Spinal cord (tissue), 10 donors: ENCODE data around the gene TBC1D32. TPM values are rescaled to one million over a fixed set of nuclear protein-coding genes. Genes with fewer than 3 reads are reported as not detected.
"Not testable (repeated sequence)": the region's sequence is repeated elsewhere in the genome, so short reads cannot be mapped to it uniquely, and the experiment has no call there.

Source experiments
- DNase-seq, 6 donors: peaks; one replicate each; pipeline versions ENCODE4 v3.0.0 to v3.0.0-alpha.2; 2013 to 2015; ENCODE audit warnings: low spot score in 6 of 6, low read depth in 4 of 6
- H3K27ac ChIP-seq: one replicate; pipeline ENCODE4 v1.5.1; 2013; ENCODE audit warnings: low read depth, low read length, control low read depth
- H3K27me3 ChIP-seq: one replicate; pipeline ENCODE4 v1.6.1; 2013; ENCODE audit warnings: low read length; ENCODE audit not compliant: control insufficient read depth, insufficient read depth
- H3K36me3 ChIP-seq: one replicate; pipeline ENCODE4 v1.6.1; 2013; ENCODE audit warnings: low read length; ENCODE audit not compliant: control insufficient read depth, insufficient read depth
- H3K4me1 ChIP-seq: one replicate; pipeline ENCODE4 v1.6.1; 2013; ENCODE audit warnings: low read length; ENCODE audit not compliant: control insufficient read depth, insufficient read depth
- H3K4me3 ChIP-seq: one replicate; pipeline ENCODE4 v1.5.1; 2013; ENCODE audit warnings: low read depth, low read length, control low read depth
- H3K9me3 ChIP-seq: one replicate; pipeline ENCODE4 v1.6.1; 2013; ENCODE audit warnings: low read length; ENCODE audit not compliant: control insufficient read depth, insufficient read depth
- WGBS: methylation state at CpG from one replicate; pipeline ENCODE4 v1.1.5; 2013; ENCODE audit warnings: missing lambda C conversion rate; ENCODE audit not compliant: insufficient coverage; 5-methylcytosine and 5-hydroxymethylcytosine counted together
- polyA plus RNA-seq, 2 donors: library from polyadenylated mRNA; unstranded; fragments of 120-200 nt; gene quantifications; one replicate each; pipeline ENCODE4 v1.2.1, GENCODE V29; 2013; ENCODE audit not compliant: insufficient read length in 2 of 2
- total RNA-seq, 2 donors: library from RNA; depleted of rRNA in 1 of 2; stranded (reverse); fragments of 120-200 nt in 1 of 2; fragments of >200 nt in 1 of 2; gene quantifications; one replicate each; pipeline versions ENCODE4 v1.2.3 to v1.2.4, GENCODE V29; 2013 to 2014
- donor health status: healthy.

TBC1D32 gene
- total and polyA plus RNA-seq, 4 donors: 12.2 to 51.4 (median 24.9) TPM

DNA sequence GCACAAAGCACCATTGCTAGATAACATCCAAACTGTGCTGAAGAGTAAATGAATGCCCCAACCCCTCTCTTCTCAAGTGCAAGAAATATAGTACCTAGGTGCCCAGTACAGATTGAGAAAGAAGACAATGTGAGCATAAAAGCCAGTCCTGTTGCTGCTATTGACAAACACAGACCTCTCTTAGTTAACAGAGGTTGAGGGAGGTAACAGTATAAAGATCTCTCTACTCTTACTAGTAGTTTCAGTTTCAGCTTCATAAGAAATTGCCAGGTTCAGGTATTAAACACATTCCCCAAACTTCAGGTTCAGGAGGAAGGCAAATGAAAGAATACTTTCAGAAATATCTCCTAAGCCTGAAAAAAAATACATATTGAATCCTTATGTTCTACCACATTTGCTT is 31.4 kb downstream of the TBC1D32 start:
- H3K9me3 ChIP-seq: peaks cover 1% of the 10 kb centered on the region
- no peak for DNase-seq
- no peaks in the 10 kb centered on the region for H3K27me3 ChIP-seq
- H3K4me3 ChIP-seq: no peak overlapping the region
- H3K27ac ChIP-seq: no peak overlapping the region
- no peaks in the 10 kb centered on the region for H3K4me1 ChIP-seq
- no peaks in the 10 kb centered on the region for H3K36me3 ChIP-seq

DNA sequence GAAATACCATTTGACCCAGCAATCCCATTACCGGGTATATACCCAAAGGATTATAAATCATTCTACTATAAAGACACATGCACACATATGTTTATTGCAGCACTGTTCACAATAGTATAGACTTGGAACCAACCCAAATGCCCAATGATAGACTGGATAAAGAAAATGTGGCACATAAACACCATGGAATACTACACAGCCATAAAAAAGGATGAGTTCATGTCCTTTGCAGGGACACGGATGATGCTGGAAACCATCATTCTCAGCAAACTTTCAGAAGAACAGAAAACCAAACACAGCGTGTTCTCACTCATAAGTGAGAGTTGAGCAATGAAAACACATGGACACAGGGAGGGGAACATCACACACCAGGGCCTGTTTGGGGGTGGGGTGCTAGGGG is 33.1 kb downstream of the TBC1D32 start:
- H3K9me3 ChIP-seq, DNase-seq, H3K4me3 ChIP-seq, H3K4me1 ChIP-seq, H3K27me3 ChIP-seq, H3K36me3 ChIP-seq, H3K27ac ChIP-seq: not testable (repeated sequence)
- no CpG with 5 or more reads among the region's 3 CpGs for WGBS

- Histone ChIP-seq H3K4me3 (no peak overlapping the region), H3K9me3 (peaks cover 1% of the 10 kb centered on the region), H3K36me3 (peaks cover 4% of the 10 kb centered on the region), H3K27ac (no peak overlapping the region), H3K4me1 (no peaks in the 10 kb centered on the region), H3K27me3 (no peaks in the 10 kb centered on the region)
- no CpG with 5 or more reads among the region's 1 CpG for WGBS
- DNase-seq: no peak
Measured at GRCh38 chr6:121297694-121298093, 36.6 kb downstream of the TBC1D32 start.

DNA sequence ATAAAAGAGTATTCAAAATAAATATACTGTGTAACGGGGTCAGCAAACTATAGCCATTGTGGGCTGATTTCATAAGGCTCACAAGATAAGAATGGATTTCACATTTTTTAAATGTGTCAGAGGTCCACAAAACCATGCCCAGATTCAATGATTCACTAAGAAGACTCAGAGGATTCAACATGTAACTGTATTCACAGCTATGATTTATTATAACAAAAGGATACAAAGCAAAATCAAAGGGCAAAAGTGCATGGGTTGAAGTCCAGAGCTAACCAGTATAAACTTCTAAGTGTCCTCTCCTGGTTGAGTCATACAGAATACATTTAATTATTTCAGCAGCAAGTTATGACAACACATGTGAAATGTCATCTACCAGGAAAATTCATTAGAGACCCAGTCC is 49.2 kb downstream of the TBC1D32 start:
- DNase-seq: no peak
- H3K27ac ChIP-seq: no peak overlapping the region
- H3K27me3 ChIP-seq: no peaks in the 10 kb centered on the region
- H3K4me1 ChIP-seq: no peaks in the 10 kb centered on the region
- no peak overlapping the region for H3K4me3 ChIP-seq
- no peaks in the 10 kb centered on the region for H3K36me3 ChIP-seq
- no peaks in the 10 kb centered on the region for H3K9me3 ChIP-seq
- WGBS: no CpG with 5 or more reads among the region's 1 CpG

DNA sequence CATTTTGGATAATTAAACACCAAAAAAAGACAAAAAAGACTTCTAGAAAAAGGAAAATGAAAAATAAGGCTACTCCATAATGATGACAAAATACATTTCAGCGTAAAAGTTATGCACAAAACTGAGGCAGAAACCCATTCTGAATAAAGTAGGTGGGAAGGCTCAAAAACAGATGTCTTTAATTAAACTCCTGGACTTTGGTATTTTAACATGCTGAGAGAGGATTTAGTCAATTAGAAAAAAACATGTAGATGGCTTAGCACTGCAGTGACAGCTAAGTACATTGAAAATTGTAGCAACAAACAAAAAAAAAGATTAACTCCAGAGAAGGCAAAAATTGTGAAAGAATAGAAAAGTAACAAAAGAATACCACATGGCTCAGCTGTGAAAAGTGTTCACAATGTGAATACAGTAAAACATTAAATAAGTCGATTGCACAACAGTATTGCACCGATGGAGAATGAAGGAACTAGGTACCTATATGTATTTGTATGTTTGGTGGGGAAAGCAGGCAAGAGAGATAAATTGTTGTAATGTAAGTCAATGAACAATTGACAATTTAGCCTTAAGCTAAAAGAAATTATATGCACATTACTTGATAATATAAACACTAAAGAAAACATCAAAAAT is 59.5 kb downstream of the TBC1D32 start:
- Histone ChIP-seq H3K36me3 (no peaks in the 10 kb centered on the region), H3K27me3 (no peaks in the 10 kb centered on the region), H3K9me3 (no peaks in the 10 kb centered on the region), H3K4me3 (no peak overlapping the region), H3K27ac (no peak overlapping the region), H3K4me1 (no peaks in the 10 kb centered on the region)
- no peak for DNase-seq
- no CpG with 5 or more reads among the region's 3 CpGs for WGBS

- Histone ChIP-seq H3K27me3 (no peaks in the 10 kb centered on the region), H3K9me3 (peaks cover 9% of the 10 kb centered on the region), H3K27ac (no peak overlapping the region), H3K36me3 (peaks cover 7% of the 10 kb centered on the region), H3K4me1 (no peaks in the 10 kb centered on the region), H3K4me3 (no peak overlapping the region)
- no CpG with 5 or more reads among the region's 3 CpGs for WGBS
- no peak for DNase-seq
Measured at GRCh38 chr6:121263742-121264141, 70.5 kb downstream of the TBC1D32 start.

DNA sequence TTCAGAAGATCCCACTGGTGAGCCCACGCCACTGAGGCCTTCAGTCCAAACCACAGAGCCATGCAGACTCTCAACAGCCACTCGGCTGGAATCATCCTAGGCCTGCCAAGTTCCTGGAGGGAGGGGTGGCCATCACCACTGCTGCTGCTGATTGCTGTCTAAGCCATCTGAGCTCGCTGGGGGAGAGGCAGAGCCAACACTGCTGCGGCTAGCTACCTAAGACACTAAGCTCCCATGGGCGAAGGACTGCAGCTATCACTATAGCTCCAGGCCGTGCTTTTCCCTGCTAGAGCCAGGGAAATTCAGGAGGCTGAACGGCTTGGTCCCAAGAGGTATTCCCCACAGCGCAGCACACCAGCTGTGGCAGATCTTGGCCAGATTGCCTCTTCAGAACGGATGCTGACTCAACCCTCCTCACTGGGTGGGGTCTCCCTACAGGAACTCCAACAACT is 73.6 kb downstream of the TBC1D32 start:
- no peak overlapping the region for H3K27ac ChIP-seq
- no peak overlapping the region for H3K4me3 ChIP-seq
- peaks cover 5% of the 10 kb centered on the region for H3K9me3 ChIP-seq
- peaks cover 7% of the 10 kb centered on the region for H3K36me3 ChIP-seq
- H3K27me3 ChIP-seq: no peaks in the 10 kb centered on the region
- H3K4me1 ChIP-seq: no peaks in the 10 kb centered on the region
- WGBS: 95% methylated on average over 9 of the region's 9 CpGs
- DNase-seq: no peak

- Histone ChIP-seq H3K27me3 (no peaks in the 10 kb centered on the region), H3K4me1 (no peaks in the 10 kb centered on the region), H3K9me3 (peaks cover 11% of the 10 kb centered on the region), H3K27ac (no peak overlapping the region), H3K4me3 (no peak overlapping the region), H3K36me3 (no peaks in the 10 kb centered on the region)
- no peak for DNase-seq
Measured at GRCh38 chr6:121247386-121247785, 86.9 kb downstream of the TBC1D32 start.

DNA sequence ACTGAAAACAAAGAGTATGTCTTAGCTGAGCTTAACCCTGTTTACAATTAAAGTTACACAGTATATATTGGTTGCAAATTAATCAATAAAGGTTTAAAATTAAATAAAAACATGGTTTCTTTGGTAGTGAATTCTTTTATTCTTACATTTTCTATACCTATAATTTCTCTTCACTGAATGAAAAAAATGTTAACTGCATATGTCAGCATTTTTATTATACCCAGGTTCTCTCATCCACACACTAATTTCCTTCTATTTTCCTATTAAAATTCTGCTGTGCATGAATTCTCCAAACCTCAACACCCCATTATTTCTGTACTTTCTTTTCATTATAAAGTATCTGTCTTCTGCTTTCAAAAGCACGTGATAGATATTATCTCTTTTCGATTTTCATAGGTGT is 91.9 kb downstream of the TBC1D32 start:
- Histone ChIP-seq H3K4me1 (no peaks in the 10 kb centered on the region), H3K27me3 (no peaks in the 10 kb centered on the region), H3K4me3 (no peak overlapping the region), H3K36me3 (no peaks in the 10 kb centered on the region), H3K27ac (no peak overlapping the region), H3K9me3 (peaks cover 3% of the 10 kb centered on the region)
- DNase-seq: no peak
- WGBS: no CpG with 5 or more reads among the region's 2 CpGs

GRCh38 chr6:121237859-121238258 is 96.4 kb downstream of the TBC1D32 start:
- H3K9me3 ChIP-seq: no peaks in the 10 kb centered on the region
- H3K27me3 ChIP-seq: no peaks in the 10 kb centered on the region
- no peak for DNase-seq
- no peak overlapping the region for H3K4me3 ChIP-seq
- H3K27ac ChIP-seq: no peak overlapping the region
- peaks cover 6% of the 10 kb centered on the region for H3K36me3 ChIP-seq
- WGBS: no CpG with 5 or more reads among the region's 1 CpG
- H3K4me1 ChIP-seq: no peaks in the 10 kb centered on the region
